HEK293 (cell line): Measurements from ENCODE around the gene LIX1L.
A peak's percentile ranks its signal among the peaks of the same experiment; 100 is the strongest.

Source experiments
- CTCF ChIA-PET: fragments of 350-600 bp; formaldehyde crosslinking; extraction: SDS; loops from one replicate; lab custom pipeline; 2021; ENCODE audit warnings: antibody characterized with exemption; lab: Yijun Ruan, JAX
- POLR2A ChIA-PET: fragments of 300-600 bp; formaldehyde crosslinking; extraction: SDS; loops from one replicate; lab custom pipeline; 2020; ENCODE audit warnings: antibody characterized with exemption, inconsistent platforms; lab: Yijun Ruan, JAX
- H3K27ac ChIP-seq: fragments of 200-500 bp; sonication (Bioruptor generic); 2 replicates; pipeline ENCODE4 v1.5.1; 2014; ENCODE audit warnings: low read depth, low read length, control low read depth, inconsistent platforms; ENCODE audit errors: extremely low read depth
- H3K36me3 ChIP-seq, 2 experiments: fragments of 200-500 bp in 1 of 2; sonication (Bioruptor generic) in 1 of 2; 1 replicate in 1 of 2; 2 replicates in 1 of 2; pipeline ENCODE4 v1.5.1; 2014 to 2017; ENCODE audit warnings: inconsistent platforms in 2 of 2, low read length in 2 of 2; ENCODE audit not compliant: control insufficient read depth in 2 of 2, insufficient read depth in 1 of 2
- H3K4me1 ChIP-seq: fragments of 200-500 bp; sonication (Bioruptor generic); 2 replicates; pipeline ENCODE4 v1.5.1; 2014; ENCODE audit warnings: mild to moderate bottlenecking, low read length, inconsistent platforms; ENCODE audit not compliant: control insufficient read depth, insufficient read depth
- H3K4me3 ChIP-seq: 2 replicates; pipeline ENCODE4 v1.5.1; 2011; ENCODE audit warnings: low read depth, mild to moderate bottlenecking, control low read depth, low read length, moderate library complexity
- H3K9me3 ChIP-seq: fragments of 200-500 bp; sonication (Bioruptor generic); 2 replicates; pipeline ENCODE4 v1.5.1; 2014; ENCODE audit warnings: low read depth, low read length, inconsistent platforms; ENCODE audit not compliant: control insufficient read depth, insufficient read depth
- GLI4 ChIP-seq: fragments of 450-650 bp; formaldehyde crosslinking; IDR thresholded peaks from 2 replicates; pipeline ENCODE4 v1.5.1; 2016; ENCODE audit warnings: missing biosample characterization, missing genetic modification characterization
- IKZF3 ChIP-seq: fragments of 450-650 bp; IDR thresholded peaks from 2 replicates; pipeline ENCODE4 v1.5.0; 2018; ENCODE audit warnings: missing biosample characterization, mild to moderate bottlenecking, missing genetic modification characterization, moderate library complexity
- KLF10 ChIP-seq: fragments of 450-650 bp; IDR thresholded peaks from 2 replicates; pipeline ENCODE4 v1.5.1; 2018; ENCODE audit warnings: missing biosample characterization, mild to moderate bottlenecking, missing genetic modification characterization
- KLF16 ChIP-seq: fragments of 450-650 bp; formaldehyde crosslinking; IDR thresholded peaks from 2 replicates; pipeline ENCODE4 v1.5.1; 2017; ENCODE audit warnings: missing biosample characterization, missing genetic modification characterization
- MZF1 ChIP-seq: fragments of 450-650 bp; formaldehyde crosslinking; IDR thresholded peaks from 2 replicates; pipeline ENCODE4 v1.5.1; 2017; ENCODE audit warnings: missing biosample characterization, missing genetic modification characterization, borderline replicate concordance
- REPIN1 ChIP-seq: fragments of 450-650 bp; formaldehyde crosslinking; IDR thresholded peaks from 2 replicates; pipeline ENCODE4 v1.5.1; 2017; ENCODE audit warnings: missing biosample characterization, missing genetic modification characterization, low read depth
- SETDB1 ChIP-seq: IDR thresholded peaks from one replicate; pipeline ENCODE4 v1.6.1; 2017; ENCODE audit warnings: mild to moderate bottlenecking, low read length, moderate library complexity, mixed read lengths; ENCODE audit not compliant: insufficient read length
- TCF7L2 ChIP-seq: IDR thresholded peaks from 2 replicates; pipeline ENCODE4 v1.6.1; 2011; ENCODE audit warnings: low read depth, mild to moderate bottlenecking, inconsistent platforms, low read length, moderate library complexity, borderline replicate concordance
- ZBTB7A ChIP-seq: fragments of 450-650 bp; formaldehyde crosslinking; IDR thresholded peaks from 2 replicates; pipeline ENCODE4 v1.5.1; 2016; ENCODE audit warnings: low read depth, missing biosample characterization, missing genetic modification characterization
- ZFHX2 ChIP-seq: fragments of 450-650 bp; formaldehyde crosslinking; conservative IDR thresholded peaks from 2 replicates; pipeline ENCODE4 v1.5.1; 2016; ENCODE audit warnings: missing biosample characterization, missing genetic modification characterization
- ZNF112 ChIP-seq: fragments of 450-650 bp; formaldehyde crosslinking; IDR thresholded peaks from 2 replicates; pipeline ENCODE4 v1.5.0; 2017; ENCODE audit warnings: missing biosample characterization, missing genetic modification characterization
- ZNF133 ChIP-seq: fragments of 450-650 bp; formaldehyde crosslinking; IDR thresholded peaks from 2 replicates; pipeline ENCODE4 v1.5.1; 2016; ENCODE audit warnings: missing biosample characterization, missing genetic modification characterization
- ZNF16 ChIP-seq: fragments of 450-650 bp; formaldehyde crosslinking; IDR thresholded peaks from 2 replicates; pipeline ENCODE4 v1.5.1; 2016; ENCODE audit warnings: low read depth, missing biosample characterization, missing genetic modification characterization
- ZNF211 ChIP-seq: fragments of 450-650 bp; formaldehyde crosslinking; IDR thresholded peaks from 2 replicates; pipeline ENCODE4 v1.5.1; 2016; ENCODE audit warnings: low read depth, missing biosample characterization, missing genetic modification characterization
- ZNF223 ChIP-seq: fragments of 450-650 bp; formaldehyde crosslinking; IDR thresholded peaks from 2 replicates; pipeline ENCODE4 v1.5.1; 2016; ENCODE audit warnings: missing biosample characterization, missing genetic modification characterization
- ZNF335 ChIP-seq: fragments of 450-650 bp; formaldehyde crosslinking; conservative IDR thresholded peaks from 2 replicates; pipeline ENCODE4 v1.5.1; 2016; ENCODE audit warnings: missing biosample characterization, missing genetic modification characterization
- ZNF350 ChIP-seq: fragments of 450-650 bp; formaldehyde crosslinking; IDR thresholded peaks from 2 replicates; pipeline ENCODE4 v1.5.0; 2017; ENCODE audit warnings: missing biosample characterization, mild to moderate bottlenecking, missing genetic modification characterization
- ZNF473 ChIP-seq: fragments of 450-650 bp; formaldehyde crosslinking; IDR thresholded peaks from 2 replicates; pipeline ENCODE4 v1.5.1; 2017; ENCODE audit warnings: missing biosample characterization, missing genetic modification characterization
- ZNF548 ChIP-seq: fragments of 450-650 bp; formaldehyde crosslinking; IDR thresholded peaks from 2 replicates; pipeline ENCODE4 v1.5.1; 2016; ENCODE audit warnings: missing biosample characterization, missing genetic modification characterization
- ZNF561 ChIP-seq: fragments of 450-650 bp; IDR thresholded peaks from 2 replicates; pipeline ENCODE4 v1.5.1; 2018; ENCODE audit warnings: missing biosample characterization, missing genetic modification characterization, borderline replicate concordance
- ZNF571 ChIP-seq: fragments of 450-650 bp; formaldehyde crosslinking; IDR thresholded peaks from 2 replicates; pipeline ENCODE4 v1.5.0; 2017; ENCODE audit warnings: missing biosample characterization, missing genetic modification characterization
- ZNF596 ChIP-seq: fragments of 450-650 bp; IDR thresholded peaks from 2 replicates; pipeline ENCODE4 v1.5.0; 2018; ENCODE audit warnings: missing biosample characterization, mild to moderate bottlenecking, missing genetic modification characterization, moderate library complexity
- ZNF623 ChIP-seq: fragments of 450-650 bp; formaldehyde crosslinking; IDR thresholded peaks from 2 replicates; pipeline ENCODE4 v1.5.1; 2016; ENCODE audit warnings: missing biosample characterization, missing genetic modification characterization
- ZNF660 ChIP-seq: fragments of 450-650 bp; IDR thresholded peaks from 2 replicates; pipeline ENCODE4 v1.5.1; 2018; ENCODE audit warnings: missing biosample characterization, mild to moderate bottlenecking, missing genetic modification characterization
- ZNF785 ChIP-seq: fragments of 450-650 bp; formaldehyde crosslinking; IDR thresholded peaks from 2 replicates; pipeline ENCODE4 v1.5.1; 2016; ENCODE audit warnings: missing biosample characterization, missing genetic modification characterization
- ZNF843 ChIP-seq: fragments of 450-650 bp; formaldehyde crosslinking; IDR thresholded peaks from 2 replicates; pipeline ENCODE4 v1.5.1; 2016; ENCODE audit warnings: missing biosample characterization, missing genetic modification characterization
- TF ChIP-seq, protein P1 (sequence below): fragments of 450-650 bp; formaldehyde crosslinking; IDR thresholded peaks from 2 replicates; pipeline ENCODE4 v1.5.0; 2017; ENCODE audit warnings: missing biosample characterization, missing genetic modification characterization, borderline replicate concordance
- TF ChIP-seq, protein P2 (sequence below): fragments of 450-650 bp; formaldehyde crosslinking; IDR thresholded peaks from 2 replicates; pipeline ENCODE4 v1.5.1; 2016; ENCODE audit warnings: missing biosample characterization, missing genetic modification characterization
- TF ChIP-seq, protein P3 (sequence below): fragments of 450-650 bp; formaldehyde crosslinking; IDR thresholded peaks from 2 replicates; pipeline ENCODE4 v1.5.1; 2017; ENCODE audit warnings: missing biosample characterization, missing genetic modification characterization
- TF ChIP-seq, protein P4 (sequence below): fragments of 450-650 bp; formaldehyde crosslinking; optimal IDR thresholded peaks from 2 replicates; pipeline ENCODE3; 2016; ENCODE audit warnings: missing biosample characterization, mild to moderate bottlenecking, missing genetic modification characterization
- TF ChIP-seq, protein P5 (sequence below): fragments of 450-650 bp; formaldehyde crosslinking; IDR thresholded peaks from 2 replicates; pipeline ENCODE4 v1.5.1; 2016; ENCODE audit warnings: missing biosample characterization, missing genetic modification characterization

The LIX1L gene

DNA sequence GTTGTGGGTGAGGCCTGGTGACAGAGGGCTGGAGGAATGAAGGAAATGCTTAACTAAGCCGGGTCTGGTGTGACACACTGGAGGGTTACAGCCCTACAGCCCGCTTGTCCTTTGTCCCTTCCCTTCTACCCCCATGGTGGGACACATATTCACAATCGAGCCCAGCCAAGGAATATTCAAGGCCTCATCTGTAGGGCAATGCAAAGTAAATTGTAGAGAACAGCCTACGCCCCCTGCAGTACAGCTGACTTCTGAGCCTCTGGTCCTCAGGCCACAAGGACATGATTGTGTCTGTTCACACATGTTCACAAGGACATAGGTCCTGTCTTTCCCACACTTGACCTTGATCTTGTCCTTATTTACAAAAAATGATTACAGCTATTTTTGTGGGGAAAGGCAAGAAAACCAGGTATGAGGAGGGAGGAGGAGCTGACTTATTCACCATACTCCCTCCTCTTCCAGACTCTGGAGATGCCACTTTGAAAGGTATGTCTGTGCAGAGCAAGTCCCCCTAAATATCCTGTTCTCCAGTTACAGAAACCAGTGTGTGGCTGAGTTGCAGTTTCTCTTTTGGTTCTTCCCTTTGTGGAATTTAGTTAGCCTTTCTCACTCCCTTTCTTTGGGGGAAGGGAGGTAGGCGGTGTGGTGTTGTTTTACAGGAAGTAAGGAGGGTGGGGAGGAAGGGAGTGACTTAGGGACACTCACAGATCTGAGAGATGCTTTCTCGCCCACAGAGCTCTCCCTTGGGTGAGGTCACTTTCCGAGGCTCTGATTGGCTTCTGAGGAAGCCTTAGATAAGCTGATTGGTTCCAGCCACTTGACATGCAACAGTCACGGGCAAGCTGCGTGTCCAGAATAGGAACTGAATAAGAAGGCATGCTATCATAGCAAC lies 21.3 kb upstream of the LIX1L start:
- ChIA-PET CTCF (interaction anchor here (0.6 to 6.8 kb wide), 20 partner anchors 11 to 134 kb away, joined by 3 to 227 read pairs (median 3); partner anchors contain the start of genes ANKRD34A, LIX1L, NUDT17 and POLR3GL), POLR2A (interaction anchor here (0.5 to 3.7 kb wide), 16 partner anchors 9 to 121 kb away, joined by 3 to 30 read pairs (median 4); partner anchors contain the start of genes ANKRD34A, LIX1L, PEX11B and PIAS3)
- peaks cover 6% of the 10 kb centered on the region for H3K4me1 ChIP-seq
- no peak overlapping the region for H3K4me3 ChIP-seq
- H3K36me3 ChIP-seq: no peaks in the 10 kb centered on the region
- H3K9me3 ChIP-seq: no peaks in the 10 kb centered on the region
- H3K27ac ChIP-seq: peak overlapping the region; percentile 60
- TF ChIP-seq ZNF473 (tag by site-specific recombination): no peak
- TF ChIP-seq ZNF335 (tag by site-specific recombination): peak; percentile 39; the same call in 1 of the 2 replicates
- peak; percentile 96 for TF ChIP-seq IKZF3 (tag by site-specific recombination)
- no peak for TF ChIP-seq ZNF596 (tag by site-specific recombination)
- no peak for TF ChIP-seq ZNF16
- TF ChIP-seq ZNF350: no peak
- no peak for TF ChIP-seq TCF7L2
- peak; percentile 94 for TF ChIP-seq ZFHX2 (tag by site-specific recombination)
- TF ChIP-seq, protein P1, sequence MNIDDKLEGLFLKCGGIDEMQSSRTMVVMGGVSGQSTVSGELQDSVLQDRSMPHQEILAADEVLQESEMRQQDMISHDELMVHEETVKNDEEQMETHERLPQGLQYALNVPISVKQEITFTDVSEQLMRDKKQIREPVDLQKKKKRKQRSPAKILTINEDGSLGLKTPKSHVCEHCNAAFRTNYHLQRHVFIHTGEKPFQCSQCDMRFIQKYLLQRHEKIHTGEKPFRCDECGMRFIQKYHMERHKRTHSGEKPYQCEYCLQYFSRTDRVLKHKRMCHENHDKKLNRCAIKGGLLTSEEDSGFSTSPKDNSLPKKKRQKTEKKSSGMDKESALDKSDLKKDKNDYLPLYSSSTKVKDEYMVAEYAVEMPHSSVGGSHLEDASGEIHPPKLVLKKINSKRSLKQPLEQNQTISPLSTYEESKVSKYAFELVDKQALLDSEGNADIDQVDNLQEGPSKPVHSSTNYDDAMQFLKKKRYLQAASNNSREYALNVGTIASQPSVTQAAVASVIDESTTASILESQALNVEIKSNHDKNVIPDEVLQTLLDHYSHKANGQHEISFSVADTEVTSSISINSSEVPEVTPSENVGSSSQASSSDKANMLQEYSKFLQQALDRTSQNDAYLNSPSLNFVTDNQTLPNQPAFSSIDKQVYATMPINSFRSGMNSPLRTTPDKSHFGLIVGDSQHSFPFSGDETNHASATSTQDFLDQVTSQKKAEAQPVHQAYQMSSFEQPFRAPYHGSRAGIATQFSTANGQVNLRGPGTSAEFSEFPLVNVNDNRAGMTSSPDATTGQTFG (tag by site-specific recombination): no peak
- TF ChIP-seq ZNF211 (tag by site-specific recombination): no peak
- no peak for TF ChIP-seq ZBTB7A (tag by site-specific recombination)
- TF ChIP-seq MZF1 (tag by site-specific recombination): peak; percentile 88
- TF ChIP-seq, protein P2, sequence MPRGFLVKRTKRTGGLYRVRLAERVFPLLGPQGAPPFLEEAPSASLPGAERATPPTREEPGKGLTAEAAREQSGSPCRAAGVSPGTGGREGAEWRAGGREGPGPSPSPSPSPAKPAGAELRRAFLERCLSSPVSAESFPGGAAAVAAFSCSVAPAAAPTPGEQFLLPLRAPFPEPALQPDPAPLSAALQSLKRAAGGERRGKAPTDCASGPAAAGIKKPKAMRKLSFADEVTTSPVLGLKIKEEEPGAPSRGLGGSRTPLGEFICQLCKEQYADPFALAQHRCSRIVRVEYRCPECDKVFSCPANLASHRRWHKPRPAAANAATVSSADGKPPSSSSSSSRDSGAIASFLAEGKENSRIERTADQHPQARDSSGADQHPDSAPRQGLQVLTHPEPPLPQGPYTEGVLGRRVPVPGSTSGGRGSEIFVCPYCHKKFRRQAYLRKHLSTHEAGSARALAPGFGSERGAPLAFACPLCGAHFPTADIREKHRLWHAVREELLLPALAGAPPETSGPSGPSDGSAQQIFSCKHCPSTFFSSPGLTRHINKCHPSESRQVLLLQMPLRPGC (tag by site-specific recombination): peak; percentile 80; the same call in 1 of the 2 replicates
- TF ChIP-seq, protein P3, sequence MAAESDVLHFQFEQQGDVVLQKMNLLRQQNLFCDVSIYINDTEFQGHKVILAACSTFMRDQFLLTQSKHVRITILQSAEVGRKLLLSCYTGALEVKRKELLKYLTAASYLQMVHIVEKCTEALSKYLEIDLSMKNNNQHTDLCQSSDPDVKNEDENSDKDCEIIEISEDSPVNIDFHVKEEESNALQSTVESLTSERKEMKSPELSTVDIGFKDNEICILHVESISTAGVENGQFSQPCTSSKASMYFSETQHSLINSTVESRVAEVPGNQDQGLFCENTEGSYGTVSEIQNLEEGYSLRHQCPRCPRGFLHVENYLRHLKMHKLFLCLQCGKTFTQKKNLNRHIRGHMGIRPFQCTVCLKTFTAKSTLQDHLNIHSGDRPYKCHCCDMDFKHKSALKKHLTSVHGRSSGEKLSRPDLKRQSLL (tag by site-specific recombination): no peak
- peak; percentile 61; the same call in 1 of the 2 replicates for TF ChIP-seq KLF16 (tag by site-specific recombination)
- no peak for TF ChIP-seq ZNF785
- TF ChIP-seq KLF10 (tag by site-specific recombination): peak; percentile 64
- TF ChIP-seq ZNF571: no peak
- TF ChIP-seq, protein P4, sequence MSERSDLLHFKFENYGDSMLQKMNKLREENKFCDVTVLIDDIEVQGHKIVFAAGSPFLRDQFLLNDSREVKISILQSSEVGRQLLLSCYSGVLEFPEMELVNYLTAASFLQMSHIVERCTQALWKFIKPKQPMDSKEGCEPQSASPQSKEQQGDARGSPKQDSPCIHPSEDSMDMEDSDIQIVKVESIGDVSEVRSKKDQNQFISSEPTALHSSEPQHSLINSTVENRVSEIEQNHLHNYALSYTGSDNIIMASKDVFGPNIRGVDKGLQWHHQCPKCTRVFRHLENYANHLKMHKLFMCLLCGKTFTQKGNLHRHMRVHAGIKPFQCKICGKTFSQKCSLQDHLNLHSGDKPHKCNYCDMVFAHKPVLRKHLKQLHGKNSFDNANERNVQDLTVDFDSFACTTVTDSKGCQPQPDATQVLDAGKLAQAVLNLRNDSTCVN (tag by site-specific recombination): no peak
- TF ChIP-seq ZNF623 (tag by site-specific recombination): no peak
- peak; percentile 60 for TF ChIP-seq ZNF660 (tag by site-specific recombination)
- TF ChIP-seq ZNF133: no peak
- no peak for TF ChIP-seq ZNF223 (tag by site-specific recombination)
- TF ChIP-seq, protein P5, sequence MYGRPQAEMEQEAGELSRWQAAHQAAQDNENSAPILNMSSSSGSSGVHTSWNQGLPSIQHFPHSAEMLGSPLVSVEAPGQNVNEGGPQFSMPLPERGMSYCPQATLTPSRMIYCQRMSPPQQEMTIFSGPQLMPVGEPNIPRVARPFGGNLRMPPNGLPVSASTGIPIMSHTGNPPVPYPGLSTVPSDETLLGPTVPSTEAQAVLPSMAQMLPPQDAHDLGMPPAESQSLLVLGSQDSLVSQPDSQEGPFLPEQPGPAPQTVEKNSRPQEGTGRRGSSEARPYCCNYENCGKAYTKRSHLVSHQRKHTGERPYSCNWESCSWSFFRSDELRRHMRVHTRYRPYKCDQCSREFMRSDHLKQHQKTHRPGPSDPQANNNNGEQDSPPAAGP (tag by site-specific recombination): peak; percentile 86
- TF ChIP-seq ZNF548: no peak
- TF ChIP-seq ZNF561 (tag by site-specific recombination): 0 out of 2 replicates have a peak, but pooled peaks have one; percentile 73
- no peak for TF ChIP-seq REPIN1
- no peak for TF ChIP-seq ZNF112 (tag by site-specific recombination)
- TF ChIP-seq SETDB1: peak; percentile 25
- TF ChIP-seq GLI4 (tag by site-specific recombination): no peak
- no peak for TF ChIP-seq ZNF843 (tag by site-specific recombination)
